ENCODE results near the gene LTBP4. TPM values are rescaled to one million over a fixed set of nuclear protein-coding genes. Genes with fewer than 3 reads are reported as not detected.
"Not testable (repeated sequence)": the region's sequence is repeated elsewhere in the genome, so short reads cannot be mapped to it uniquely, and the experiment has no call there.

LTBP4 gene
- total RNA-seq, 1 donor from 2014 or later = 46.9 TPM

GRCh38 chr19:40561947-40562346 is 39.2 kb upstream of the LTBP4 start:
- Histone ChIP-seq H3K36me3 (ENCODE audit: insufficient read depth, low read length) (no peaks in the 10 kb centered on the region), H3K9me3 (ENCODE audit: insufficient read depth, low read depth, low read length) (no peaks in the 10 kb centered on the region), H3K4me2 (ENCODE audit: low read length) (no peak overlapping the region), H3K9ac (ENCODE audit: low read length) (no peak overlapping the region), H3K4me1 (ENCODE audit: insufficient read depth, low read length) (no peaks in the 10 kb centered on the region), H2AFZ (ENCODE audit: low read depth, low read length) (no peak overlapping the region), H3K4me3 (ENCODE audit: insufficient read depth, low read depth, low read length) (no peak overlapping the region), H4K20me1 (ENCODE audit: insufficient read depth, low read length) (no peaks in the 10 kb centered on the region), H3K27ac (ENCODE audit: low read depth, low read length) (no peak overlapping the region), H3K27me3 (ENCODE audit: insufficient read depth, low read length) (peaks cover 20% of the 10 kb centered on the region), H3K79me2 (ENCODE audit: insufficient read depth, low read length) (no peaks in the 10 kb centered on the region)
- peaks cover 47% of the 10 kb centered on the region for H3K27me3 Mint-ChIP-seq (ENCODE audit: low read depth, unreplicated experiment)
- TF ChIP-seq CTCF (IDR thresholded peaks at IDR 0.05; ENCODE audit: insufficient read depth, low read depth, low read length) (no peak), EZH2 (IDR thresholded peaks at IDR 0.05; ENCODE audit: insufficient read depth, low read length) (no peak)
- DNase-seq (ENCODE audit: low read depth) (no peak), FAIRE-seq (no peak)
- no peaks in the 10 kb centered on the region for H3K36me3 Mint-ChIP-seq (ENCODE audit: low read depth, unreplicated experiment)
- H3K4me3 Mint-ChIP-seq (ENCODE audit: unreplicated experiment) = no peak overlapping the region
- no peaks in the 10 kb centered on the region for H3K9me3 Mint-ChIP-seq (ENCODE audit: unreplicated experiment)
- H3K27ac Mint-ChIP-seq (ENCODE audit: unreplicated experiment) = no peak overlapping the region
- no peaks in the 10 kb centered on the region for H3K4me1 Mint-ChIP-seq (ENCODE audit: low read depth, unreplicated experiment)

- H3K9me3 ChIP-seq (ENCODE audit: insufficient read depth, low read depth, low read length); H3K9ac ChIP-seq (ENCODE audit: low read length); H3K4me1 Mint-ChIP-seq (ENCODE audit: low read depth, unreplicated experiment); H3K4me1 ChIP-seq (ENCODE audit: insufficient read depth, low read length); H4K20me1 ChIP-seq (ENCODE audit: insufficient read depth, low read length); H3K36me3 Mint-ChIP-seq (ENCODE audit: low read depth, unreplicated experiment); H3K36me3 ChIP-seq (ENCODE audit: insufficient read depth, low read length); H3K4me3 Mint-ChIP-seq (ENCODE audit: unreplicated experiment); H2AFZ ChIP-seq (ENCODE audit: low read depth, low read length); H3K4me3 ChIP-seq (ENCODE audit: insufficient read depth, low read depth, low read length); H3K79me2 ChIP-seq (ENCODE audit: insufficient read depth, low read length); H3K27ac Mint-ChIP-seq (ENCODE audit: unreplicated experiment); H3K9me3 Mint-ChIP-seq (ENCODE audit: unreplicated experiment); H3K4me2 ChIP-seq (ENCODE audit: low read length); FAIRE-seq; DNase-seq (ENCODE audit: low read depth); H3K27ac ChIP-seq (ENCODE audit: low read depth, low read length): not testable (repeated sequence)
- peaks cover 32% of the 10 kb centered on the region for H3K27me3 ChIP-seq (ENCODE audit: insufficient read depth, low read length)
- peaks cover 51% of the 10 kb centered on the region for H3K27me3 Mint-ChIP-seq (ENCODE audit: low read depth, unreplicated experiment)
Measured at GRCh38 chr19:40564535-40564934, 36.6 kb upstream of the LTBP4 start.

GRCh38 chr19:40565355-40565754 is 35.8 kb upstream of the LTBP4 start:
- H3K27me3 ChIP-seq (ENCODE audit: insufficient read depth, low read length) = peaks cover 30% of the 10 kb centered on the region
- FAIRE-seq = no peak
- H3K4me2 ChIP-seq (ENCODE audit: low read length) = no peak overlapping the region

More at GRCh38 chr19:40565355-40565754, 35.8 kb upstream of the LTBP4 start:
- no peak overlapping the region for H2AFZ ChIP-seq (ENCODE audit: low read depth, low read length)
- no peak overlapping the region for H3K27ac ChIP-seq (ENCODE audit: low read depth, low read length)
- Mint-ChIP-seq H3K36me3 (ENCODE audit: low read depth, unreplicated experiment) (peaks cover 2% of the 10 kb centered on the region), H3K9me3 (ENCODE audit: unreplicated experiment) (no peaks in the 10 kb centered on the region), H3K4me3 (ENCODE audit: unreplicated experiment) (no peak overlapping the region), H3K4me1 (ENCODE audit: low read depth, unreplicated experiment) (peaks cover 4% of the 10 kb centered on the region), H3K27me3 (ENCODE audit: low read depth, unreplicated experiment) (peaks cover 50% of the 10 kb centered on the region), H3K27ac (ENCODE audit: unreplicated experiment) (no peak overlapping the region)
- no peak overlapping the region for H3K9ac ChIP-seq (ENCODE audit: low read length)
- peaks cover 16% of the 10 kb centered on the region for H3K4me1 ChIP-seq (ENCODE audit: insufficient read depth, low read length)
- TF ChIP-seq EZH2 (IDR thresholded peaks at IDR 0.05; ENCODE audit: insufficient read depth, low read length) = no peak
- TF ChIP-seq CTCF (IDR thresholded peaks at IDR 0.05; ENCODE audit: insufficient read depth, low read depth, low read length) = no peak
- H3K79me2 ChIP-seq (ENCODE audit: insufficient read depth, low read length) = no peaks in the 10 kb centered on the region
- no peaks in the 10 kb centered on the region for H3K9me3 ChIP-seq (ENCODE audit: insufficient read depth, low read depth, low read length)
- H4K20me1 ChIP-seq (ENCODE audit: insufficient read depth, low read length) = no peaks in the 10 kb centered on the region
- DNase-seq (ENCODE audit: low read depth) = no peak
- H3K36me3 ChIP-seq (ENCODE audit: insufficient read depth, low read length) = no peaks in the 10 kb centered on the region
- H3K4me3 ChIP-seq (ENCODE audit: insufficient read depth, low read depth, low read length) = no peak overlapping the region

All from astrocyte (in vitro differentiated cells and primary cell).